HS-5 (cell line): ENCODE data around the gene SLC29A4.
"Not testable (repeated sequence)": the region's sequence is repeated elsewhere in the genome, so short reads cannot be mapped to it uniquely, and the experiment has no call there.

Experiments used
- DNase-seq: peaks from one replicate; pipeline ENCODE4 v3.0.0-alpha.2; 2012; ENCODE audit warnings: low read depth

The SLC29A4 gene

DNA sequence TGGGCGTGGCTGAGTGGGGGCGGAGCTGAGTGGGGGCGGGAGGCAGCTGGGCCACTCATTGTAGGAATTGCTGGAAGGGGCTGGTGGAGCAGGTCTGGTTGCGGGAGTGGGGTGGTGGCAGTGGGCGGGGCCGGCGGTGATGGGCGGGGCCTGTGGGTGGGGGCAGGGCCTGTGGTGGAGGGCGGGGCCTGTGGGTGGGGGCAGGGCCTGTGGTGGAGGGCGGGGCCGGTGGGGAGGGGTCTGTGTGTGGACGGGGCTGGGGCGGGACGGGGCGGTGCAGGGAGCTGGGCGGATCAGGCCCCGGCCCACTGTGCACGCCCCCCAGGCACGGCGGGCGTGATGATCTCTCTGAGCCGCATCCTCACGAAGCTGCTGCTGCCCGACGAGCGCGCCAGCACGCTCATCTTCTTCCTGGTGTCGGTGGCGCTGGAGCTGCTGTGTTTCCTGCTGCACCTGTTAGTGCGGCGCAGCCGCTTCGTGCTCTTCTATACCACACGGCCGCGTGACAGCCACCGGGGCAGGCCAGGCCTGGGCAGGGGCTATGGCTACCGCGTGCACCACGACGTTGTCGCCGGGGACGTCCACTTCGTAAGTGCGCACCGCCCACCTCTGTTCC is 14.0 kb downstream of the SLC29A4 start:
- DNase-seq, result no peak

- no peak for DNase-seq
These were observed 17.6 kb downstream of the SLC29A4 start for GRCh38 chr7:5300366-5300765.

DNA sequence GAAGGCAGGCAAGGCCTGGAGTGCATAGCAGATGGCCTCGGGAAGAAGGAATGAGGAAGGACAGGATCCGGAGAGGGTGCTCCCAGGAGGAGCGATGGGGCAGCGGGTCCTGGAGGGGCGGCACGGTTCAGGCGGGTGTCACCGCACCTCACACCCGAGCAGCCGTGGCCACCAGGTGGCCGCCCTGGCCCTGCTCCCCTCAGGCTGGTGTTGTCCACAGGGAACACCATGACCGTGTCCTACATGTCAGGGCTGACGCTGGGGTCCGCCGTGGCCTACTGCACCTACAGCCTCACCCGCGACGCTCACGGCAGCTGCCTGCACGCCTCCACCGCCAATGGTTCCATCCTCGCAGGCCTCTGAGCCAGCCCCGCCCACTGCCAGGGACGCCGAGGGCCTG is 19.8 kb downstream of the SLC29A4 start:
- no peak for DNase-seq

DNA sequence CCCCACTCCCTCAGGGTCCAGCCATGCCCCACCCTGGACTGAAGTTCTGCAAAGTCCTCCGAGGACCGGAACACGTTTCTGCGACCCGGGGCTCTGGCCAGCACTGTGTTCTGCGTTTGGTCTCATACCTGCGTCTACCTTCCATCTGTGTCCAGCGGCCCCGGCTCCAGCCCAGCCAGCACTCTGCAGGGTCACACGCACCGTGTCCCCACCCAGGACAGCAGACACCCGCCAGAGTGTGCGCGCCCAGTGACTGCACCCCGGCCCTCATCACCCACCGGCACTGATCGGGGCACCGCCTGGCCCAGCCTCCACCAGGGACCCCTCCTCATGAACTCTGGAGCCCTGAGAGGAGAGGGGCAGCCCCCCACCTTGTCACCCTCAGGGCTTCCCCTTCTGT is 20.3 kb downstream of the SLC29A4 start:
- no peak for DNase-seq

DNA sequence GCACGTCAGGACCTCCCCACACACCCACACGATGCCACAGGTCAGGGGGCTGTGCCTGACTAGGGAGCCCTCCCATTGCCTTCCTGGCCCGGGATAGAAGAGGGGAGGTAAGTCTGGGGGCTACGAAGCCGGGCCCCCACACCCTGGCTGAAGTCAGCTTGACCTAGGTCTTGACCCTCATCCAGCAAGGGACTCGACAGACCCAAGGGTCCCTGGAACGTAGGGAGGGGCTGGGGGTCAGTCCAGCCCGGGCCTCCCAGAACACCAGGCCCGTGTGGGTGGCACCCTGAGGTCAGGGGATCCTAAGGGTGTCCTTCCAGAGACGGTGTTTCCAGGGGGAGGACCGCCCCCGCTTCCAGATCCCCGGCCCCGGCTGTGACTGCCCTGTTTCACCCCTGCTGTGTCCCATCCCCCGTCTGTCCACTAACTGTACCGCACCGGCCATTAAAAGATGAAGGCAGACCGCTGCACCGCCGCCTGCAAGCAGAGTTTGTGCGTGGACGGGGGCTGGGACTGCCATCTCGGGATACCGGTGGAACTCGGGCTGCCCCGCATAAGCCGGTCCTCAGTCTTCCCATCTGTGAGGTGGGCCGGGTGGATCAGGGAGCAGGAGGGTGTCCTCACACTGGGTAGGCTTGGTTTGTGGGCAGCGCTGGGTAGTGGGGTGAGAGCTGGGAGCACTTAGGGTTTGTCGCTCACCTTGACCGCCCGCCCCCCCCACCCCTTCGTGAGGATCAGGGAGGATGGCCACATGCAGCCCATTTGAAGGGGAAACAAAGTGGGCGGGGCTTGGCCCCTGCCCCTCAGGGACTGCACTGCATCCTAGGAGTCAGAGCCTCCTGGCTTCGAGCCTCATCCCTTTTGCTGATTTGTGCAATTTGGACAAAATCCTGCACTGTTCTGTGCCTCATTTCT is 21.1 kb downstream of the SLC29A4 start:
- no peak for DNase-seq

DNA sequence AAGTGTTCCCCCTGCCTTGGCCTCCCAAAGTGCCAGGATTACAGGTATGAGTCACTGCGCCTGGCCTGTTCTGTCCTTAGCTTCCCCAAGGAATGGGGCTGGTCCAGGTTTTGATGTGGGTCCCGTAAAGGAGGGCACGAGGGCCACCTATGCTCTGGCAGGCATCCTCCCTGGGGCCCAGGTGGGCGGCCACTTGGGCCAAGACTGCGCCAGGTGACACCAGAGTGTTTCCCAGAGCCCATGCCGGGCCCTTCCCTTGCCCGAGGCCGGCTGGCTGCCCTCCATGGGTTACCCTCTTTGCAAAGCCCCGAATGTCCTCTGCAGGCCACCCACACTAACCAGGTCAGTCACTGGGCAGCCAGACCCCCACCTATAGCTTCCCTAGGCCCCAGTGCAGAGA is 22.3 kb downstream of the SLC29A4 start:
- not testable (repeated sequence) for DNase-seq

GRCh38 chr7:5307221-5308142 is 24.7 kb downstream of the SLC29A4 start:
- DNase-seq, result not testable (repeated sequence)

GRCh38 chr7:5309146-5309545 is 26.4 kb downstream of the SLC29A4 start:
- no peak for DNase-seq

DNA sequence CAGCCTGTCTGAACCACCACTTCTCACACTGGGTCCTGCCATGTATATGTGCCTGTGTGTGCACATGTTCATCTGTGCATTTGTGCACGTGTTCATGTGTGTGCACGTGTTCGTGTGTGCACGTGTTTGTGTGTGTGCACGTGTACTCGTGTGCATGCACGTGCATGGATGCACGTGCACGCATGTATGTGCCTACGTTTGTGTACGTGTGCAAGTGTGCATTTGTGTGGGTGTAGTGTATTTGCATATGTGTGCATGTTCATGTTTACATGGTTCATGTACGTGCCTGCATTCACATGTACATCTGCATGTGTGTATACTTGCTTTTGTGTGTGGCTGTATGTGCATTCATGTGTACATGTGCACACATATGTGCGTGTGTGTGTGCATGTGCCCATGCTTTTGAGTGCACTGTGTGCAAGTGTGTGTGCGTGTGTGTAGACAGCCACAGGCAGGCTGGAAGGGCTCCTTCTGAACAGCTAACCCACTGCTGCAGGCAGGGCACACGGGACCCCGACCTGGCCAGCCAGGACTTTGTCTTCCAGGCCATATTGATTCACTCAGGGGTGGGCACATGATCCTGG is 28.2 kb downstream of the SLC29A4 start:
- DNase-seq, result no peak

- not testable (repeated sequence) for DNase-seq
These were observed 29.7 kb downstream of the SLC29A4 start for GRCh38 chr7:5312276-5313070.

- DNase-seq, result not testable (repeated sequence)
These were observed 30.5 kb downstream of the SLC29A4 start for GRCh38 chr7:5313076-5313885.

GRCh38 chr7:5314864-5315263 is 32.1 kb downstream of the SLC29A4 start:
- no peak for DNase-seq

DNA sequence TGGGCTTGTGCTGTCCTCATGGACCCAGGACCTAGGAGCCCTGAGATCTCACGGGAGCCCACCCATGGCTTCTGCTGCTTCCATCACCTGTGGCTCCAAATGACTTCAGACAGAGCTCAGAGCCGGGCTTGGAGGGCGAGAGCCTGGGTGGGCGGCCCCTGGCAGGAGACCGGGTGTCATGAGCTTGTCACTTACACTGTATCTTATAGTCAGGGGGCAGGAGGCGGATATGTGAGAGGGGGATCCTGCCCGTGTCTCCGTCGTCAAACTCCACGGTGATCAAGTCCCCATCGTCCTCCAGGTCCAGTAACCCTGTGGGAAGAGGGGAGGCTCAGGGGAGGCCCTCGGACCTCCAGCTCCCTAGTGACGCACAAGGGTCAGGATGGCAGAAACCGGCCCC is 33.0 kb downstream of the SLC29A4 start:
- DNase-seq, result no peak

DNA sequence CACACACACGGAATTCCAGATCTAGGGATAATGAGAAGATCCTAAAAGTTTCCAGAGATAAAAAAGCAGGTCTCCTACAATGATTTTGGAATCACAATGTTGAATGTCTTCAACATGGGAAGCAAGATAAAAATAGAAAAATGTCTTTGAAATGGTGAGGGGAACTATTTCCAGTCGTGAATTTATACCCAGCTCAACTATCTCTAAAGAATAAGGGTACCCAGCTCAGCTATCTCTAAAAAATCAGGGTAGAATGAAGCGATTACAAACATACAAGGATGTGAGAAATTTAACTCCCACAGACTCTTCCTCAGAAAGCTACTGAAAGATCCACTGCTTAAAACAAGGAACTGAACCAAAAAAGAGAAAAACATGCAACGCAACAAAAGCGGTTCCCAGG is 35.9 kb downstream of the SLC29A4 start:
- DNase-seq, result not testable (repeated sequence)

DNA sequence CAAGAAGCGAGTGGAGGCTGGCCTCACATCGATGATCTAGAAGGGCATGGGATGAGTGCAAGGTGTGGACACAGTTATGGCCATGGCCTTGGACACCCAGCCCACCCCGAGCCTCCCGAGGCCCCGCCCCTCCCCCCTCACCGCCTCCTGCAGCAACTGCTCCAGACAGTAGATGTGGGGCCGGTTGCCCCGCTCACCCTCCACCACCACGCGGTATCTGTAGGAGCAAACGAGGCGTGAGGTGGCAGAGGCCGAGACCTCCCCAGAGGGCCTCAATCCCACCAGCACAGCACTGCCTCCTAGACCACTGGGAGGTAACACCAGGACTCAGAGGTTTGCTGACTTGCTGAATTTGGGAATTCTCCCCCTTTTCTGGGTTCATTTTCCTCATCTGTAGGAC is 37.6 kb downstream of the SLC29A4 start:
- no peak for DNase-seq

DNA sequence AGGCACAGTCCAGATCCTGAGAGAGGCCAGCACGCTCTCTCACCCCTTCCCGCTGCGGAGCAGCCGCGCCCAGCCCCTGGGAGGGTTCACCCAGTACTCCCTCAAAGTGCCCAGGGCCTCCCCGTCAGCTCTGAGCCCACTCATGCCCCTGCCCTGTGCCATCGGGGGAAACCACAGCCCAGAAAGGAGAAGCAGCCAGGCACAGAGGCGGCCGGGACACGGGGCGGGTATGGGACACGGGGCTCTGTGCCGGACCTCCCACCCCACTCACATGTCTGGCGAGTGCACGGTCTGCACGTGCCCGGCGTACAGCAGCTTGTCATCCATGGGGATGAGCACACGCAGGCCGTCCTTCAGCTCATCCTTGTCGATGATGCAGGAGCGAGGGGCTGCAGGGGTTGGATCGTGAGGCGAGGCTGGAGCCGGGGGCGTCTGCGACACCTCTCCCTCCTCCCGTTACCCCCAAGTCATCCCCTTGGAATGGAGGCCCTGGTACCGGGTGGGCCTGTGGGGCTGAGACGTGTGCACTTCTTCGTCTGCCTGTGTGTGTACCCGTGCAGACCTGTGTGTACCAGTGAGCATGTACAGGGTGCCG is 38.2 kb downstream of the SLC29A4 start:
- DNase-seq, result no peak

DNA sequence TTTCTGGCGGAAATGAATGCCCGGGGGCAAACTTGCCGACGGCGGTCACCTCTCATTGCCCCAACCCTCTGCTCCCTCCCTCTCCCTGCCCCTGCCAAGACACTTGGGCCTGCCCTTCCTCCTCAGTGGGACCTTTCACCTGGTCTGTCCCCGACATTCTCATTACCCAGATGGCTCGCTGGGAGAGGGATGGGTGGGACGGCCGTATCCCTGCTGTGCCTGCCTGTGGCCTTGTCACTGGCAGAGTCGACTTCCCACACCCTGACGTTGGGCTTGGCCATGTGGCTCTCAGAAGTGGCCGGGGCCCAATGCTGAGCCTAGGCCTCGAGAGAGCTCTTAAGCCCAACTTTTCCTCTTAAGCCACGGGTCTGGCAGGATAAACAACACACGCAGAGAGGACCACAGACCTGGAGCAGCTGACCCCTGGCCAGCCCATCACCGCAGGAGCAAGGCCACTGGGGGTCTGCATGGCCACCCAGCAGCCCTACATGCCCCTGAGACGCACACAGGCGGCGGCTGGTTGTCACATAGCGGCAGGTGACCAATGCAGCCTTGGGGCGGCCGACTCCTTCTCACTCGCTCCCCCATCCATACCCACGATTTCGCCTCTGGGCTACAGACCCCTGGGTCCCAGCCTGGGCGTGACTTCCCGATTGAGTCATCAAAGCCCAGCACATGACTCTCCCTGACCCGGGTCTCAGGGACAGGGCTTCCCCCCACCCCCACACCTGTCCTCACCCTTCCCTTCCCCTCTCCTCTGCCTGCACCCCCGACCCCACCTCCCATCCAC is 40.1 kb downstream of the SLC29A4 start:
- no peak for DNase-seq

- DNase-seq, result not testable (repeated sequence)
These were observed 41.3 kb downstream of the SLC29A4 start for GRCh38 chr7:5323800-5324781.
